HG03066 (cell line): ENCODE measurements around the gene EXOSC9.

Experiments used
- ATAC-seq: cut with Tn5 transposase; IDR thresholded peaks from one replicate; pipeline ENCODE4 v1.9.1; 2021; ENCODE audit warnings: low read depth; ENCODE audit not compliant: unreplicated experiment

Gene EXOSC9

DNA sequence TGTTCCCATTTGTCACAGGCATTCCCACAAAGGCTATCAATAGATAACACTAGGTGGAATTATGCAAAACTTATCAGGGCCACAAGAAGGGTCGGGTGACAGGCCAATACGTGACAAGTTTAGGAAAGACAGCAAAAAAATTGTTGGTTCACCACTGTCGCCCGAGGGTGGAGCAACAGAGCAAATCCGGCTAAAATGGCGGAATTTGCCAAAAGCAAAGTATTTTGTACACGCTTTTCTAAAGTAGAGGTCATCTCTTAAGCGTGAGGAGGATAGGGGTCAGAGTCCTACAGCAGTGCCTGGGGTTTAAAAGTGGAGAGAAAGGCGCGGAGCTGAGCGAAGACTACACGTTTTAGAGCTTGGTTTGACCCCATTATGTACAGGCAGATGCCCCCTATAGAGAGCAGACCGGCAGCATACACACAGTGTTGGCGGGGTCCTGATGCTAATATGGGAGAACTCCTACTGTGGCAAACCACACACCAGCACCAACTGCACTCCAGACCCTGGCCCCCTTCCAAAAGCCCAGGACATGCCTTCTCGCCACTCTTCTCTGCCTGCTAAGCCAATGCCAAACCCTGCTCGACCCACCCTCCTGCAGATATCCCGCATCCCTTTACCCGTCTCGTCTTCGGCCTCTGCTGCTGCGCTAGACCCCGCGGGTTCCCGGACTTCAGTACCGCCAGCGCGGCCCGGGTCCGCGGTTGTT is 21.8 kb downstream of the EXOSC9 start:
- peak; percentile 43 for ATAC-seq

DNA sequence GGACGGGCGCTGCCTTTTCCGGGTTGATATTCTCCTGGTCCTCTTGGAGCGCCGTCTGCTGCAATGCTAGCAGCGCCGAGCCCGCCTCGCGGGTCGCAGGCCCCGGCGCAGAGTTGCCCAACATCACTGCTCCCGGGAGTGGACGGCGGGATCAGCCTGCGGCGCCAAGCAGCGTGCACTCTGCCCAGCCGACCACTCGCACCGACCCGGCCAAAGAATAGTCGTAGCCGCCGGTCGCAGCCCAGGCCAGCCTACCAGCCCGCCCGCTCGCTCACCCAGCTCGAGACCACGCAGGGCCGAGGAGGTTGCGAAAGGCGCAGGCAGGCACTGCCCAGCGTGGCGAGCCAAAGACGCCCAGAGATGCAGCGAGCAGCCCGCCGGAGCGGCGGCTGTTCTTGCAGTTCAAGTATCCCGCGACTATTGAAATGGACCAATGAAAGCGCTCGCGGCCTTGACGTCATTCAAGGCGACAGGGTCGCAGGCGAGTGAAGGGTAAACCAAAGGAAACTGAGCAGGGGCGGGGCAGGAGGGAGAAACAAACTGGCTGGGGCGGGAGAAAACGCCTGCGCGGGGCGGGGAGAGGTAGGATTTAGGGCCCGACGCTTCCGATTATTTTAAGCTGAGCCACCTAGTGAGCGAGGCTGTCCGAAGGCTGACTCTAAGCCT is 22.5 kb downstream of the EXOSC9 start, which contains the start of gene CCNA2:
Gene CCNA2 (minus strand): TSS at position 379 of the 666 bp plus-strand sequence. CDS start 255 bp downstream, at position 124.
- ATAC-seq = peak; percentile 91

DNA sequence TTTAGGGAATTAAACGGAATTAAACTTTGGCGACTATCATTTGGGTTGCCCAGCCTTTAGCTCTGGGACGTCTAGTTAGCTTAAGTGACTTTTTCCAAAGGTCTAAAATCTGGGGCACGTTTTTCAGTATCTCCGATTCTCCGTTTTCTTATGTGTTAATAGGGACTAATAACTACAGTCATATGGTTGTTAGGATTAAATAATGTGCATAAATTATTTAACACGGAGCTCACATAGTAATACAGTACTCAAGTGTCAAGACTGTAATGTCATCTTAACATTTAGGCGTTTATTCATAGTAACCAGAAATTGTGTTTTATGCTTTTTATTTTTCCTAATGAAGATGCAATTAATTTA is 23.0 kb downstream of the EXOSC9 start:
- no peak for ATAC-seq

DNA sequence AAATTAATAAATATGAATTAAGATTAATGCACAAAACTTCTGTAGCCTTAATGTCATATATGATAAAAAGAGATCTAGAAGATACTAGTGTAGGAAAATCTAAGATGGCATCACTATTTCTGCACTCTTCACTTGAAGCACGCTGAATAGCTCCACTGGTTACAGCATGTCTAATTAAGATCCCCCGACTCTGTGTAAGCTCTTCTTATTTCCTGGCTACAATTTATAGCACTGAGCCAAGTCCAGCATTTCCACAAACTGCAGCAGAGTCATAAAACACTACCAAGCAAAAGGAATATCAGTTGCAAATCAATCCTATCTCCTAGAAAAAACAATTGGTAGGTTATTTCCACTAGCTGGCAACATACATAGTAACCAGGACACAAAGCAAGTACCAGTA is 23.8 kb downstream of the EXOSC9 start:
- no peak for ATAC-seq

DNA sequence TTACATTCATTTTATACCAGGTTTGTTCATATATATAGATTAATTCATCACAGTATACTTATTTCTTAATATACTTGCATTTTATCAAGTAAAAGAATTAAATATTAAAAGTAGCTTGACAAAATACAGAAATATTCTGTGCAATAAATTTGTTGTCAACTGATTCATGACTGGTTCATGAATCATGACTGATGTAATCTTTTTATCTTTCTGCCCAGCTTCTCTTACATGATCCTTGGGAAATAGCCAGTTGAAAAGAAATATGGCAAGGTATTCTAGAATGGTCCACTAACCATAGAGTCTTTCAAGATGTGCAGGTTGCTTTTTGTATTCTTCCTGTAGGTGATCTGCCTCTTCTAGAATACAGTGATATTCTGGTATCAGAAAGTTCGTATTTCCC is 26.7 kb downstream of the EXOSC9 start:
- ATAC-seq = no peak

DNA sequence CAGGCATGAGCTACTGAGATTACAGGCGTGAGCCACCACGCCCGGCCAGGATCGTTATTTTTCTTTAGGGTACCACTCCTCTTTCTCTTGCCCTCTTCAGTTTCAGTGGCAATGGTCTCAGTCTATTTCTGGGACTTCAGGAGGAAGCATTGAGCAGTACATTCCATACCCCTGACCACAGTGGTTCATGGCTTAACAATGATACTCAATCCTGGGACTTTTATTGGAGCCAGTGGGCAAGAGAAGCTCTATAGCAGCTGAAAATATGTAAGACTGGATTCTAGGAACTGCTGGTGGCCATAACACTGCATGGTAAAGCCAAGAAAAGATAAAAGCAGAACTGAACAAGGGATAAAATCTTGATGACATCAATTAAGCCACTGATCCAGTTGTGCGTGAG is 28.4 kb downstream of the EXOSC9 start:
- no peak for ATAC-seq

DNA sequence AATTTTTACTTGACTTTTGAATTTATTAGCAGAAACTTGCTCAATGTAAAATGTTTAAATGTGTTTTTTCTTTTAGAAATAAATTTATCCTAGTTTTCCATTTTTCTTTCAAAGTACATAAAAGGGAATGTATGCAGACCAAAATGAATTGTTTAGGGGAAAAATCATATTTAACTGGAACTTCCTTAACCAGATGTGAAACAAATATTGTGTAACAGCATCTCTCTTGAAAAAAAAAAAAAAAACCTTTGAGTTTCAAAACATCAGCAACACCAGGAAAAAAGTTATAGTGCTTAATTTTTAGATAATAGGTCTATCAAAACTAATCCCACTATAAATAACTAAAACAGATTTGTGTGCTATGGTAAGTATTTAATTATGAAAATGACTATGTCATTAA is 37.0 kb downstream of the EXOSC9 start:
- no peak for ATAC-seq

DNA sequence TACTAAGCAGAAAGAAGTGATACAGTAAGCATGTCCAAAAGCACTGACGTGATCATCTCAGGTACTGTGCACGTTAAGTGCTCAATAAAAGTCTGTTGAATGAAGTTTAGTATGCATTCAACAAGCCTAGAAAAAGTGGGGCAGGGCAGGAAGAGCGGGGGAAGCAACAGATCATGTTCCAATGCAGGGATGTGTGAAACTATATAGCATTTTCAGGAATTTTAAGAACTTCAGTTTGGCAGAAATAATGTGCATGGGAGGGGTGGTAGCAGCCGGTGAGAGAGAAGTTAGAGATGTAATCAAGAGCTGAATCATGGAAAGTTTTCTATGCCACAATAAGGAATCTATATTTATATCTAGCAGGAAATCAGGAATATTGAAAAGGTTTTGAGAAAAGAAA is 41.7 kb downstream of the EXOSC9 start:
- no peak for ATAC-seq

DNA sequence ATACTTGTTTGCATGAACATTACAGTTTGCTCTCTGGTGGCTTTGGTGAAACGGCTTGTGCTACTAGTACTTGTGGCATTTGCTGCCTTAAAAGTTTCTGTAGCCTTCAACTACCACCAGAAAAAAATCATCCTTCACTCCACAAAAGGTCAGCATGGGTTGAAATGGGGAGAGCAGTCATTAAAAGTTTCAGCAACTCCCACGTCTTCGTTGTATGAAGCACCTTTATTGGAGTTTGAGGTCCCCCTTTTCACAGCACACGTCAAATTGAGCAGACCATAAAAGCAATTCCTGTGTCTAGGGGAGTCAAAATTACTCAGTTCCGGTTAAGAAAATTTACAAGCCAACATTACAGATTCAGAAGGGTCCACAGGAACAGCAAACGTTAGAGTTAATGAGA is 45.5 kb downstream of the EXOSC9 start:
- no peak for ATAC-seq

DNA sequence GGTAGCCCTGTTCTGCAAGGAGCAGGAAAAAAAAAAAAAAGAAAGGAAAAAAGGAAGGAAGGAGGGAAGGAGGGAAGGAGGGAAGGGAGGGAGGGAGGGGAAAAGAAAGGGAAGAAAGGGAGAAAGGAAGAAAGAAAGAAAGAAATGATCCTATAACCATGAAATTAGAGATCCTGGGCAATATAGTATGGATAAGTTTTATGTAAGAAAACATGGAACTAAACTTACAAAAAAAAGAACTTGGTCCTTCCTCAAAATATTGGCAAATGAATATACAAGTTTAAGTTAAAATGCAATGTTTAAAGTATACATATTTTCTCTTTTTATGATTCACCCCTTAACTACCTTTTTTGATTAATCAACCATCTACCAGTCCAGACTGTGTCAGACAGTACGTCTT is 50.2 kb downstream of the EXOSC9 start:
- ATAC-seq = no peak

DNA sequence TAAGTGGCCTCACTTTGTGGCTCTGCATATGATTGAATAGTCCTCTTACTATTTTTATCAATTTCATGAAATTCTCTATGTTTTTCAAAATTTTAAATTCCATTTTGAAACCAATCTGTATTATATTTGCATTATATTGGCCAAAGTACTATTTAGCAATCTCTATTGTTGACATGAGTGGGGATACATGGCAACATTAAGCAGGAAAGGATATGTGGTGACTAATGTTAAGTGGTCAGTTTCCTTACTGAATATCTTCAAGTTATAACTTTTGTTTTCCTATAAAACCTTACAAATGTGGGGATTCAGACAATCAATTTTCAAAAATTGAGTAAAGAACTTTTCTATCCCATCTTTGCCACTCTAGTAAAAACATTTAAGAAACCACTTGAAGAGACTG is 59.0 kb downstream of the EXOSC9 start:
- no peak for ATAC-seq

DNA sequence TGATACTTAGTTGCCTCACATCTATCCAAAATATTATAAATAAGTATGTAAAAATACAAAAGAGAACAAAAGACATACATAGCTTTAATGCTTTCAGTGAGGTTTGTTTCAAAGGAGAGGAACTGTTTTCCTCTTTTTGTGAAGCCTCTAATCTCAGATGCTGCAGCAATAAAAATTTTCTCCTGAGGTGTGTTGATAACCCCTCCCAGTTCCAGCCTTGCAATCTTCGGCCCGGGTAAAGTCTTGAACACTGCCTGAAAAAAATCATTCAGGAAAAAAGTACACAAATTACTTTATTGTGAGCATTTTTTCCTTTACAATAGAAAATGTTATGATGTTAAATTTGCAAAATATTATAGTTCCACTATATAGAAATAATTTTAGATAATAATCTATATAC is 60.3 kb downstream of the EXOSC9 start:
- no peak for ATAC-seq

DNA sequence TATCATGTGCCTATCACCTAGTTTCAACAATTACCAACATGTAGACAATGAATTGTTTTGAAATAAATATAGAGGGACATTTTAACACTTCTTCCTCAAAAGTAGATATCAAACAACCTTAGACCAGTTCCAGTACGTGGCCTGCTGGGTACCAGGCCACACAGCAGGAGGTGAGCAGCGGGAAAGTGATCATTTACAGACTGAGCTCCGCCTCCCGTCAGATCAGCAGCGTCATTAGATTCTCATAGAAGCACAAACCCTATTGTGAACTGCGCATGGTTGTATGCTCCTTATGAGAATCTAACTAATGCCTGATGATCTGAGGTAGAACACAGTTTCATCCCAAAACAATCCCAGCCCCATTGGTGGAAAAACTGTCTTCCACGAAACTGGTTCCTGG is 62.7 kb downstream of the EXOSC9 start:
- no peak for ATAC-seq
